Ishikawa (cell line): Measurements from ENCODE around the gene DTD2.

Source experiments
- CEBPB ChIP-seq: IDR thresholded peaks from 2 replicates; pipeline ENCODE4 v1.6.1; 2012
- CREB1 ChIP-seq: IDR thresholded peaks from 2 replicates; pipeline ENCODE4 v1.6.1; 2012; ENCODE audit warnings: low read depth
- EGR1 ChIP-seq: IDR thresholded peaks from 2 replicates; pipeline ENCODE4 v1.6.1; 2012
- EP300 ChIP-seq: IDR thresholded peaks from 2 replicates; pipeline ENCODE4 v1.6.1; 2012; ENCODE audit warnings: borderline replicate concordance
- FOXM1 ChIP-seq: IDR thresholded peaks from 2 replicates; pipeline ENCODE4 v1.6.1; 2012; ENCODE audit warnings: low read depth, borderline replicate concordance
- MAX ChIP-seq: IDR thresholded peaks from 2 replicates; pipeline ENCODE4 v1.6.1; 2012
- NFIC ChIP-seq: IDR thresholded peaks from 2 replicates; pipeline ENCODE4 v1.6.1; 2012
- RAD21 ChIP-seq: IDR thresholded peaks from 2 replicates; pipeline ENCODE4 v1.6.1; 2012; ENCODE audit warnings: low read depth
- TAF1 ChIP-seq: IDR thresholded peaks from 2 replicates; pipeline ENCODE4 v1.6.1; 2012; ENCODE audit warnings: low read depth, mild to moderate bottlenecking
- TCF12 ChIP-seq: IDR thresholded peaks from 2 replicates; pipeline ENCODE4 v1.6.1; 2012; ENCODE audit warnings: low read depth
- TEAD4 ChIP-seq: IDR thresholded peaks from 2 replicates; pipeline ENCODE4 v1.6.1; 2012
- YY1 ChIP-seq: IDR thresholded peaks from 2 replicates; pipeline ENCODE4 v1.6.1; 2012; ENCODE audit warnings: low read depth
- ZBTB7A ChIP-seq: IDR thresholded peaks from 2 replicates; pipeline ENCODE4 v1.6.1; 2012; ENCODE audit warnings: low read depth
- TF ChIP-seq, protein P1 (sequence below): IDR thresholded peaks from 2 replicates; pipeline ENCODE4 v1.6.1; 2012; ENCODE audit warnings: low read depth, mild to moderate bottlenecking
- TF ChIP-seq, protein P2 (sequence below): IDR thresholded peaks from 2 replicates; pipeline ENCODE4 v1.6.1; 2012

Gene DTD2

GRCh38 chr14:31441273-31442111, 15.8 kb downstream of the DTD2 start:
- no peak for TF ChIP-seq YY1
- TF ChIP-seq TEAD4 = no peak; the same call in 1 of the 2 replicates
- TF ChIP-seq NFIC = no peak
- TF ChIP-seq, protein P1, sequence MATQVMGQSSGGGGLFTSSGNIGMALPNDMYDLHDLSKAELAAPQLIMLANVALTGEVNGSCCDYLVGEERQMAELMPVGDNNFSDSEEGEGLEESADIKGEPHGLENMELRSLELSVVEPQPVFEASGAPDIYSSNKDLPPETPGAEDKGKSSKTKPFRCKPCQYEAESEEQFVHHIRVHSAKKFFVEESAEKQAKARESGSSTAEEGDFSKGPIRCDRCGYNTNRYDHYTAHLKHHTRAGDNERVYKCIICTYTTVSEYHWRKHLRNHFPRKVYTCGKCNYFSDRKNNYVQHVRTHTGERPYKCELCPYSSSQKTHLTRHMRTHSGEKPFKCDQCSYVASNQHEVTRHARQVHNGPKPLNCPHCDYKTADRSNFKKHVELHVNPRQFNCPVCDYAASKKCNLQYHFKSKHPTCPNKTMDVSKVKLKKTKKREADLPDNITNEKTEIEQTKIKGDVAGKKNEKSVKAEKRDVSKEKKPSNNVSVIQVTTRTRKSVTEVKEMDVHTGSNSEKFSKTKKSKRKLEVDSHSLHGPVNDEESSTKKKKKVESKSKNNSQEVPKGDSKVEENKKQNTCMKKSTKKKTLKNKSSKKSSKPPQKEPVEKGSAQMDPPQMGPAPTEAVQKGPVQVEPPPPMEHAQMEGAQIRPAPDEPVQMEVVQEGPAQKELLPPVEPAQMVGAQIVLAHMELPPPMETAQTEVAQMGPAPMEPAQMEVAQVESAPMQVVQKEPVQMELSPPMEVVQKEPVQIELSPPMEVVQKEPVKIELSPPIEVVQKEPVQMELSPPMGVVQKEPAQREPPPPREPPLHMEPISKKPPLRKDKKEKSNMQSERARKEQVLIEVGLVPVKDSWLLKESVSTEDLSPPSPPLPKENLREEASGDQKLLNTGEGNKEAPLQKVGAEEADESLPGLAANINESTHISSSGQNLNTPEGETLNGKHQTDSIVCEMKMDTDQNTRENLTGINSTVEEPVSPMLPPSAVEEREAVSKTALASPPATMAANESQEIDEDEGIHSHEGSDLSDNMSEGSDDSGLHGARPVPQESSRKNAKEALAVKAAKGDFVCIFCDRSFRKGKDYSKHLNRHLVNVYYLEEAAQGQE = no peak
- no peak for TF ChIP-seq EGR1
- TF ChIP-seq CREB1 = no peak
- no peak for TF ChIP-seq EP300
- TF ChIP-seq TCF12 = no peak
- no peak for TF ChIP-seq FOXM1
- TF ChIP-seq TAF1 = no peak
- no peak for TF ChIP-seq MAX
- TF ChIP-seq, protein P2, sequence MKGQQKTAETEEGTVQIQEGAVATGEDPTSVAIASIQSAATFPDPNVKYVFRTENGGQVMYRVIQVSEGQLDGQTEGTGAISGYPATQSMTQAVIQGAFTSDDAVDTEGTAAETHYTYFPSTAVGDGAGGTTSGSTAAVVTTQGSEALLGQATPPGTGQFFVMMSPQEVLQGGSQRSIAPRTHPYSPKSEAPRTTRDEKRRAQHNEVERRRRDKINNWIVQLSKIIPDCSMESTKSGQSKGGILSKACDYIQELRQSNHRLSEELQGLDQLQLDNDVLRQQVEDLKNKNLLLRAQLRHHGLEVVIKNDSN = no peak
- TF ChIP-seq ZBTB7A = no peak
- TF ChIP-seq CEBPB = no peak

GRCh38 chr14:31440280-31440679, 17.0 kb downstream of the DTD2 start:
- TF ChIP-seq CREB1 (no peak), TAF1 (no peak), FOXM1 (no peak), NFIC (no peak), EGR1 (no peak), RAD21 (no peak), ZBTB7A (no peak), YY1 (no peak), EP300 (no peak), CEBPB (no peak), MAX (no peak), TEAD4 (no peak), TCF12 (no peak)
- TF ChIP-seq, protein P1 = no peak

GRCh38 chr14:31439561-31439960, 17.7 kb downstream of the DTD2 start:
- TF ChIP-seq TAF1 (no peak), ZBTB7A (no peak), CEBPB (no peak), NFIC (no peak), EGR1 (no peak), TCF12 (no peak), EP300 (no peak), YY1 (no peak), TEAD4 (no peak), RAD21 (no peak), MAX (no peak)
- TF ChIP-seq, protein P2 = no peak
- TF ChIP-seq, protein P1 = no peak

GRCh38 chr14:31435276-31435675, 22.0 kb downstream of the DTD2 start:
- TF ChIP-seq, protein P1 = no peak
- TF ChIP-seq TEAD4 (no peak), TAF1 (no peak), EP300 (no peak), YY1 (no peak), FOXM1 (no peak), MAX (no peak)
